ENCODE data around the gene NUP50.
"Not testable (repeated sequence)": the region's sequence is repeated elsewhere in the genome, so short reads cannot be mapped to it uniquely, and the experiment has no call there.

The NUP50 gene

GRCh38 chr22:45172881-45173585, 9.3 kb downstream of the NUP50 start:
- no peaks in the 10 kb centered on the region for H3K9me3 Mint-ChIP-seq (ENCODE audit: low read depth)
- H3K4me3 Mint-ChIP-seq, result peak overlapping the region; percentile 77
- H3K27me3 Mint-ChIP-seq, result no peaks in the 10 kb centered on the region
- H3K4me1 Mint-ChIP-seq (ENCODE audit: low read depth), result peaks cover 86% of the 10 kb centered on the region
- H3K27ac Mint-ChIP-seq, result peak overlapping the region; percentile 94
- H3K36me3 Mint-ChIP-seq, result peaks cover 20% of the 10 kb centered on the region

DNA sequence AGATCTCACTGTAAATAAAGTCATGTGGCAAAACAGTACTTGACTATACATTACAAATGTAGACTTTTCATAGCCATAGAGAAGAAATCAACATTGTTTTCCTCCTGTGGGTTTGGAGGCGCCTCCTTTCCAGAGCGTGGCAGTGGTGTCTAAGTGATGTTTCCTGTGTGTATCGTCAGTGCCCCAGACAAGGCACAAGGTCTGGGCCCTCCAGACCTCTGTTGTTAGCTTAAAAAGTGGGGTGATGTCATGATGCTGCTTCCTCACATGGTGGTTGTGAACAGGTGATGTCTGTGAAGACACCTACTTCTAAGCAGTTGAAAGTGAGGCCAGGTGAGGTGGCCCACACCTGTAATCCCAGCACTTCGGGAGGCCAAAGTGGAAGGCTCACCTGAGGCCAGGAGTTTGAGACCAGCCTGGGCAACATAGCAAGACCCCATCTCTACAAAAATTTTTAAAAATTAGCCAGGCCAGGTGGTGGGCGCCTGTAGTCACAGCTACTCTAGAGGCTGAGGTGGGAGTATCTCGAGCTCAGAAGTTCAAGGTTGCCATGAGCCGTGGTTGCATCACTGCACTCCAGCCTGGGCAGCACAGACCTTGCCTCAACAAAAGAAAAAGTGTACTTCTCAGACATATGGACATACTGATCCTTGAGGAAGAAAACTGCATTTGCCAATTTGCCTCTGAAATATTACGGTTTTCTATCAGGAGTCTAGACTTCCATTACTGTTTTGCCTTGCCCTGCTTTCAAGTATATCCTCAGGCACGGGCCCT, 15.7 kb downstream of the NUP50 start:
- Mint-ChIP-seq H3K9me3 (ENCODE audit: low read depth) (no peaks in the 10 kb centered on the region), H3K4me3 (peak overlapping the region; percentile 54), H3K27ac (peak overlapping the region; percentile 72), H3K4me1 (ENCODE audit: low read depth) (peaks cover 64% of the 10 kb centered on the region), H3K36me3 (peaks cover 4% of the 10 kb centered on the region), H3K27me3 (no peaks in the 10 kb centered on the region)

DNA sequence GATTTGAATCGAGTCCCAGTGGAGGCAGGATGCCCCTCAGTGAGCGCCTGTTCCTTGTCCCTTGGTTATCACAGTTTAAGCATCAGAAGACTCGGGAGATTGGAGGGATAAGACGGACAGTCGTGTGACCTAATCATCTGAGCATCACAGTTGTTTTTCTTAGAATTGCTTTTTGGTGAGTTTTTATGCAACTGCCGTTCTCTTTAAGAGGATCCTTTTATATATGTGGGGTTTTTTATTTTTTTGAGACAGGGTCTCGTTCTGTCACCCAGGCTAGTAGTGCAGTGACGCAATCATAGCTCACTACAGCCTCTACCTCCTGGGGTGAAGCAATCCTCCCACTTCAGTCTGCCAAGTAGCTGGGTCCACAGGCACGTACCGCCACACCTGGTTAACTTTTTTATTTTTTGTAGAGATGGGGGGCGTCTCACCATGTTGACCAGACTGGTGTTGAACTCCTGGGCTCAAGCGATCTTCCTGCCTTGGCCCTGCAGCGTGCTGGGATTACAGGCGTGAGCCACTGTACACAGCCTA, 16.5 kb downstream of the NUP50 start:
- Mint-ChIP-seq H3K27ac (peak overlapping the region; percentile 72), H3K4me1 (ENCODE audit: low read depth) (peaks cover 57% of the 10 kb centered on the region), H3K9me3 (ENCODE audit: low read depth) (no peaks in the 10 kb centered on the region), H3K4me3 (no peak overlapping the region), H3K27me3 (no peaks in the 10 kb centered on the region), H3K36me3 (peaks cover 4% of the 10 kb centered on the region)

- peak overlapping the region; percentile 54 for H3K27ac Mint-ChIP-seq
- H3K27me3 Mint-ChIP-seq, result no peaks in the 10 kb centered on the region
- peaks cover 54% of the 10 kb centered on the region for H3K4me1 Mint-ChIP-seq (ENCODE audit: low read depth)
- peaks cover 2% of the 10 kb centered on the region for H3K36me3 Mint-ChIP-seq
- no peaks in the 10 kb centered on the region for H3K9me3 Mint-ChIP-seq (ENCODE audit: low read depth)
- H3K4me3 Mint-ChIP-seq, result no peak overlapping the region
Measured at GRCh38 chr22:45181240-45181639, 17.5 kb downstream of the NUP50 start.

- Mint-ChIP-seq H3K36me3 (peaks cover 2% of the 10 kb centered on the region), H3K9me3 (ENCODE audit: low read depth) (no peaks in the 10 kb centered on the region), H3K4me1 (ENCODE audit: low read depth) (peaks cover 49% of the 10 kb centered on the region), H3K27me3 (no peaks in the 10 kb centered on the region), H3K4me3 (no peak overlapping the region), H3K27ac (peak overlapping the region; percentile 71)
Measured at GRCh38 chr22:45181766-45182165, 18.0 kb downstream of the NUP50 start.

- Mint-ChIP-seq H3K4me1 (ENCODE audit: low read depth) (peaks cover 36% of the 10 kb centered on the region), H3K27ac (no peak overlapping the region), H3K36me3 (peaks cover 2% of the 10 kb centered on the region), H3K27me3 (no peaks in the 10 kb centered on the region), H3K4me3 (no peak overlapping the region), H3K9me3 (ENCODE audit: low read depth) (no peaks in the 10 kb centered on the region)
Measured at GRCh38 chr22:45183974-45184373, 20.2 kb downstream of the NUP50 start.

DNA sequence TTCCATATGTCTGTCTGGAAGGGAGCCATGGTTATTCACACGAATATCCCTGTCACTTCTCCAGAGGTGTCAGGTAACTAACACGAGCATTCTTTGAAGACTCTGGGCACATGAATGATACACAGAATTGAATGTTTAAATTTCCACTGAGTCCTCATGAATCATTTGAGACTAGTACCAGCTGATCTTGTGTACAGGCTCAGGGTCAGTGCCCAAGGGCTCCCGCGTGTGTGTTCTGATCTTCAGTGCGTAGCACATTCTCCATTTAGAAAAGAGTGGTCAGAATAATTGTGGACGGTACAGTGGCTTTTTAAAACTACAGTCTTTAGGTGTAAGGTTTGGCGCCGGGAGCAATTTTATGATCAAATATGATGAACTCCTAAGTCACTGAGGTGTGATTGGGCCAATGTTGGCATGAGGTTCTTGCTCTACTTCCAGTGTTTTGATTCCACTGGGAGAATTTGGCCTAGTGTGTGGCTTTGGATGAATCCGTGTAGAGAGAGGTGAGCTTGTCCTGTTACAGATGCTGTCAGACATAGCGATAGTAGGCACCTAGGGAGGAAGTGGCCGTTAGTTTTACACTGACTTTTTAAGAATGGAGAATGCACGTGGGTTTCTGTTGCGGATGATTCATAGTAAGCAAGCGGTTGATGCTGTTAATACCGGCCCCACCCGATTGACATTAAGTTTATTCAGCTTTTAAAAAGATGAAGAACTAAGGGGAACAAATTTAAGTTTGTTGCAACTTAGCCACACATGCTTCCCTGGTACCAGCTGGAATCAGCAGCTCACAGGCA, 22.2 kb downstream of the NUP50 start:
- Mint-ChIP-seq H3K36me3 (peaks cover 2% of the 10 kb centered on the region), H3K4me1 (ENCODE audit: low read depth) (peaks cover 19% of the 10 kb centered on the region), H3K9me3 (ENCODE audit: low read depth) (no peaks in the 10 kb centered on the region), H3K4me3 (no peak overlapping the region), H3K27ac (peak overlapping the region; percentile 68), H3K27me3 (no peaks in the 10 kb centered on the region)

DNA sequence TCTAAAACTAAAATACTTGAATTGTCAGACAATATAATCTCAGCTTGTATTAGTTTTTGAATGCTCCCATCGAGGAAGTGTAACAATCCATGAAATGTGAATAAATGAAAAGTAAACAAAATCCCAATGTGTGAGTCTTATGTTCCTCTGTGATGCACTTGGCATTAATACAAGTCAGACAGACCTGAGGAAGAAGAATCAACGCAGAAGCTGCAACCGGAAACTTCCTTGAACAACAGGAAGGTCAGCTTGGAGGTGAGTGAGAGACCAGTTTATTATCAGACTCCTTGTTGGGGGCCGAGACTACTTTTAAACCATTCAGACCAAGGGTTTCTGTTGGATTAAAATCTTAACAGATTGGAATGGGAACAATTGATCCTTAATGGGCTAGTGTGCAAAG, 24.2 kb downstream of the NUP50 start:
- Mint-ChIP-seq H3K4me1 (ENCODE audit: low read depth) (peaks cover 11% of the 10 kb centered on the region), H3K27me3 (no peaks in the 10 kb centered on the region), H3K9me3 (ENCODE audit: low read depth) (no peaks in the 10 kb centered on the region), H3K4me3 (no peak overlapping the region), H3K27ac (no peak overlapping the region), H3K36me3 (no peaks in the 10 kb centered on the region)

GRCh38 chr22:45188779-45189178, 25.1 kb downstream of the NUP50 start:
- Mint-ChIP-seq H3K4me1 (ENCODE audit: low read depth) (peaks cover 11% of the 10 kb centered on the region), H3K9me3 (ENCODE audit: low read depth) (no peaks in the 10 kb centered on the region), H3K27me3 (no peaks in the 10 kb centered on the region), H3K36me3 (no peaks in the 10 kb centered on the region), H3K27ac (no peak overlapping the region), H3K4me3 (no peak overlapping the region)

DNA sequence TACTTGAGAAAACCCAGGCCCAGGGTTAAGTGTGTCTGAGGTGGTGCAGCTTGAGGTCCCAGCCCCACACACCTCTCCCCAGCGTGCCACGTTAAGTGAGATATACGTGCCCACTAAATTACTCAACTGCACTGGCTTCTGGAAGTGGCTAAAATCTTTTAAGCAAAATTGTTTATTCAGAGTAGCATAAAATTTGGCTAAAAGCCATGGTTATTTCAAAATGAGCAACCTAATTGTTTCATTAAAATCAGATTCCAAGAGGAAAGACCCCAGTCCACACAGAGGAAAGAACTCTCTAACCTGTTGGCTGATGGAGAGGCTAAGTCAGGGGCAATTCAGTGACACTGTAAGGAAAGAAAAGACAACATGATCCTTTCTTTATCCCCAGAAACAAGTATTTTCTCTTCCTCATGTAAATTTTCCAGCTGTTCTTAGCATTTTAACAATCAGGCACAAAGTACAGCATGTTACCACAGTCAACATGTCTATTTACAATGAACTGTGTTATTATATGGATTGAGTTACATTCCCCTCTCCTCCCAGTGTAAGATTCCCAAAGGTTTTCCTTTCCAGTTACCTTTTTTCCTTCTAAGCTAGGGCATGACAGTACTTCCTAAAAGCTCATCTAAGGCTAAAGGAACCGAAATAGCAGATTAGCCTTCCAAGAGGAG, 26.6 kb downstream of the NUP50 start:
- H3K36me3 Mint-ChIP-seq, result no peaks in the 10 kb centered on the region
- peaks cover 11% of the 10 kb centered on the region for H3K4me1 Mint-ChIP-seq (ENCODE audit: low read depth)
- H3K27ac Mint-ChIP-seq, result no peak overlapping the region
- H3K27me3 Mint-ChIP-seq, result no peaks in the 10 kb centered on the region
- no peaks in the 10 kb centered on the region for H3K9me3 Mint-ChIP-seq (ENCODE audit: low read depth)
- no peak overlapping the region for H3K4me3 Mint-ChIP-seq

DNA sequence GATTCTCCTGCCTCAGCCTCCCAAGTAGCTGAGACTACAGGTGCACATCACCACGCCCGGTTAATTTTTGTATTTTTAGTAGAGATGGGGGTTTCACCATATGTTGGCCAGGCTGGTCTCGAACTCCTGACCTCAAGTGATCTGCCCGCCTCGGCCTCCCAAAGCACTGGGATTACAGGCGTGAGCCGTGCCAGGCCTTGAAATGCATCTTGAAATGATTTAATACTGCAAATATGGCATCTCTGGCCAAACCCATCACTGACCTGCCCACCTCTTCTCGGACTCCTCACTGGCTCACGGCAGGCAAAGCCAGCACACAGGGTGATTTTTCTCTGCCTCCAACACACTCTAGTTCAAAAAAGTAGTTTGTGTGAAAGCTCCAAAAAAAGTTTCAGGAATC, 28.0 kb downstream of the NUP50 start:
- not testable (repeated sequence) for H3K27ac Mint-ChIP-seq; H3K36me3 Mint-ChIP-seq; H3K4me1 Mint-ChIP-seq (ENCODE audit: low read depth); H3K9me3 Mint-ChIP-seq (ENCODE audit: low read depth); H3K27me3 Mint-ChIP-seq; H3K4me3 Mint-ChIP-seq

- Mint-ChIP-seq H3K4me1 (ENCODE audit: low read depth) (no peaks in the 10 kb centered on the region), H3K9me3 (ENCODE audit: low read depth) (no peaks in the 10 kb centered on the region), H3K36me3 (no peaks in the 10 kb centered on the region), H3K27ac (no peak overlapping the region), H3K27me3 (no peaks in the 10 kb centered on the region), H3K4me3 (no peak overlapping the region)
Measured at GRCh38 chr22:45192701-45193187, 29.0 kb downstream of the NUP50 start.

- H3K4me3 Mint-ChIP-seq, result no peak overlapping the region
- H3K27me3 Mint-ChIP-seq, result no peaks in the 10 kb centered on the region
- H3K36me3 Mint-ChIP-seq, result no peaks in the 10 kb centered on the region
- no peaks in the 10 kb centered on the region for H3K9me3 Mint-ChIP-seq (ENCODE audit: low read depth)
- no peaks in the 10 kb centered on the region for H3K4me1 Mint-ChIP-seq (ENCODE audit: low read depth)
- no peak overlapping the region for H3K27ac Mint-ChIP-seq
Measured at GRCh38 chr22:45194686-45195085, 31.0 kb downstream of the NUP50 start.

DNA sequence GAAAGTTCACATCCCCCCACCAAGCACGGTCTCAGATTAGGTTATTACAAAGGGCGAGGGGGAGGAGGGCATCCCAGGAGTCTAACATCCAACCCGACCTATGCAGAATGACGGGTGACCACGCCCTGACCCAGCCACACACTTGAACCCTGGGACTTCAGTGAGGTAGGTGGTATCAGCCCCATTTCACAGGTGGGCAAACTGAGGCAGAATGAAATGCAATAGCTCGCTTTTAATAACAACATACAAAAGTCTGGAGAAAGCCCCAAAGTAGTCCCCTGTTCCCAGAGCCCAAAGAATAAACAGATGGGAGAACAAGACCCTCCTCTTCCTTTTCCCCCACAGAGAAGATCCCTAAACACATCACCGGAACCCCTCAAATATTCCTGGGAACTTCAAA, 31.9 kb downstream of the NUP50 start:
- no peaks in the 10 kb centered on the region for H3K4me1 Mint-ChIP-seq (ENCODE audit: low read depth)
- no peaks in the 10 kb centered on the region for H3K9me3 Mint-ChIP-seq (ENCODE audit: low read depth)
- H3K36me3 Mint-ChIP-seq, result peaks cover 2% of the 10 kb centered on the region
- H3K4me3 Mint-ChIP-seq, result no peak overlapping the region
- H3K27ac Mint-ChIP-seq, result no peak overlapping the region
- H3K27me3 Mint-ChIP-seq, result no peaks in the 10 kb centered on the region

Measured in activated naive CD8-positive, alpha-beta T cell (primary cell).